Testis (tissue), 2 donors: ENCODE measurements around the gene TTC39A.

Experiments used
- CTCF ChIP-seq, 3 experiments: fragments of 450-650 bp in 2 of 3; fragments of 200-600 bp in 1 of 3; sonication (generic) in 1 of 3; IDR thresholded peaks; one replicate each; pipeline ENCODE4 v1.5.1; 2016 to 2019; ENCODE audit warnings: antibody characterized with exemption in 3 of 3, mild to moderate bottlenecking in 2 of 3, moderate library complexity in 1 of 3
- POLR2A ChIP-seq: fragments of 450-650 bp; IDR thresholded peaks from one replicate; pipeline ENCODE4 v1.6.1; 2017; ENCODE audit warnings: antibody characterized with exemption, mild to moderate bottlenecking, moderate library complexity

- TF ChIP-seq CTCF (IDR thresholded peaks at IDR 0.05) (no peak), POLR2A (no peak)
Observed at GRCh38 chr1:51302746-51303145, 27.6 kb downstream of the TTC39A start.
